GM19467 (cell line): ENCODE measurements around the gene F2.
"Not testable (repeated sequence)": the region's sequence is repeated elsewhere in the genome, so short reads cannot be mapped to it uniquely, and the experiment has no call there.

Experiments used
- ATAC-seq: cut with Tn5 transposase; IDR thresholded peaks from one replicate; pipeline ENCODE4 v1.9.1; 2021; ENCODE audit warnings: mild to moderate bottlenecking, moderate library complexity; ENCODE audit not compliant: unreplicated experiment

Gene F2

GRCh38 chr11:46712874-46713576, 6.0 kb upstream of the F2 start:
- no peak for ATAC-seq

- not testable (repeated sequence) for ATAC-seq
Measured at GRCh38 chr11:46717825-46718154, 1.2 kb upstream of the F2 start.

DNA sequence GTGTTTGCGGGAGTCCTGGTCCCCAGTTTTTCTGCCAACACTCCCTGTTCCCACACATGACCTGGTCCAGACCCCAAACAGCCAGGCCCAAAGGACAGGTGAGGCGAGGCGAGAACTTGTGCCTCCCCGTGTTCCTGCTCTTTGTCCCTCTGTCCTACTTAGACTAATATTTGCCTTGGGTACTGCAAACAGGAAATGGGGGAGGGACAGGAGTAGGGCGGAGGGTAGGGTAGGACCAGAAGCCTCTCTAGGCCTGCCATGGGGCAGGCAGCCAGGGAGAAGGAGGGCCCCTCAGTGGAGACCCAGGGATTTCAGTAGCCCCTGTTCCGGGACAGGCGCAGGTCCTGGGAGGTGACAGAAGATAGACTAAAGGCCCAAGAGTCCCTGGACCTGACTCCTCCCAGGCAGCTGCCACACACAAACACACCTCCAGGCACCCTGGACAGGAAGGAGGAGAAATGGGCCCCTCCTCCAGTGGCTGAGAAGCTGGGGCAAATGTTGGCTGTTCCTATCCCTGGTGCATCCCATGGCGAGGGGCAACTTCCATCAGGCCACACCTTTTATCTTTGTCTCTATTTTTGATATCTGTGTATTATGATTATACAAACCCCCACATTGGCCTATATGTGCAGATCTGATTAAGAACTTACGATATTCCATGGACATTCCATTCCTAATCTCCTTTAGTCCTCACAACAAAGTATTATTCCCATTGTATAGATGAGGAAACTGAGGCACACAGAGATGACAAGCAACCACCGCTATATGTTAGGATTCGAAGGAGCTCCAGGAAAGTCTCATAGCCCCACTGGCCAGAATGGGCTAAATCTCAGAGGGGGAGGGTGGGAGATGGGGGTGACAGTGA, 626 bp upstream of the F2 start:
- ATAC-seq, result no peak

DNA sequence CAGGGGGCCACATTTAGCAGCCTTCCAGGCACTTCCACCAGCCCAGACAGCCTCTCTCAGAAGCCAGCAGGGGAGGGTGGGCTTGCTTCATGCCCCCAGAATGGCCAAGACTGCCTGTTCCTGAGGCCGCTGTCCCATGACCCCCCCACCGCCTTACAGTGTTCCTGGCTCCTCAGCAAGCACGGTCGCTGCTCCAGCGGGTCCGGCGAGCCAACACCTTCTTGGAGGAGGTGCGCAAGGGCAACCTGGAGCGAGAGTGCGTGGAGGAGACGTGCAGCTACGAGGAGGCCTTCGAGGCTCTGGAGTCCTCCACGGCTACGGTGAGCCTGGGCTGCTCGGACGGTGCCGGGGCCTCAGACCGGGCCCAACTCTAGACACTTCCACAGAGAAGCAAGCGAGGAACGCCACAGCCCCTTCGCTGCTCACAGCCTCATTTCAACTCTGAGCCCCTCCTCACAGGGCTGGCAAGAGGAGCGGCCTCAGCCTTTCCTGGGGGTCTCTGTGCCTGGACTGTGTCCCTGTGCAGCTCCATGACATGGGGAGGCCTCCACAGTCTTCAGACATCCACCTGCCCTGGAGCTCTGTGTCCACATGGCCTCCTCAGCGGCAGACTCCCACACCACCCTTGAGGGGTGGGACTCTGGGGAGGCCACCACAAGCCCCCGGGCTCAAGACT, 668 bp downstream of the F2 start:
- no peak for ATAC-seq

- ATAC-seq, result no peak
Measured at GRCh38 chr11:46721286-46721685, 2.3 kb downstream of the F2 start.

DNA sequence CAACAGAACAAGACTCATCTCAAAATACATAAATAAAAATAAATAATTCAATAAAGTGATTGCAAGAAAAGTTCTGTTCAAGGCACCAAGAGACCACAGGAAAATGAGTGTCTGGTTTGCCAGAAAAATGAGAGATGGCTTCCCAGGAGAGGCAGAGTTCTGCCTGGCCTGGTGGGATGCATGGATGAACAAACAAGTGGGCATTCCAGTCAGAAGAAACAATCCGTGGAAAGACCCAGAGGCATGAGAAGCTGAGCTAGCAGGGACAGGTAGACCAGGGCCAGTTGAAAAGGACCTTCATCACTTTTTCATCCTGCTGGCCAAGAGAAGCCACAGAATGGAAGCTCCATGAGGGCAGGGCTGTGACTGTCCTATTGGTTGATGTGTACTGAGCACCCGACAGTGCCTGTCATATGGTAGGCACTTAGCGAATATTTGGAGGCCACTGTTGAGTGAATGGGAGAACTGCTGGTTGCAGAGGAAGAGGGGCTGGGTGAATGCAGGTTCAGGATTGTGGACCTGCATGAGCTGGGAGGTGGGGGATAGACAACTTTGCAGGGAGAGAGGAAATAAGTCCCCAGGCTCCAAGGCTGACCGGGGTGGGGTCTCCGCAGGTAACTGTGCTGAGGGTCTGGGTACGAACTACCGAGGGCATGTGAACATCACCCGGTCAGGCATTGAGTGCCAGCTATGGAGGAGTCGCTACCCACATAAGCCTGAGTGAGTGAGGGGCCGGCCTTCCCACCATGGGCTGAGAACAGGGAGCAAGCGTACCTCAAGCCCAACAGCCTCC, 3.7 kb downstream of the F2 start:
- no peak for ATAC-seq

- ATAC-seq, result no peak
Measured at GRCh38 chr11:46723359-46723680, 4.3 kb downstream of the F2 start.

DNA sequence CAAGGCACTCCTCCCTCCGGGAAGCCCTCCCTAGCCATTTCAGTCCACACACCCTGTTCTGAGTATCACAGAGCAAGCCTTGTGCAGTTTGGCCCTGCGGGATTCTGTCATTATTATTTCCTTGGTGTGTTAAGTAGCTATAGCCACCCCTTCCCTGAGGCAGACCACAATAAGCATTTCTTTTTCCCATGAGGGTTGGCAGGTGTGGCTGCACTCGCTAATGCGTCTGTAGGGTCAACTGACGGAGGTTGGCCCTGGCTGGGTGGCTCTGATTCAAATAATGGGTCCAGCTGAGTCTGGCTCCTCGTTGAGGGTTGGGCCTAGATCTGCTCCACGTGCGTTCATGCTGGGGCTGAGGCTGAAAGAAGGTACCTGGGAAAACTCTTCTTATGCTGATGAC, 5.1 kb downstream of the F2 start:
- no peak for ATAC-seq

GRCh38 chr11:46725338-46726205, 6.6 kb downstream of the F2 start:
- no peak for ATAC-seq

GRCh38 chr11:46726206-46726862, 7.3 kb downstream of the F2 start:
- no peak for ATAC-seq

DNA sequence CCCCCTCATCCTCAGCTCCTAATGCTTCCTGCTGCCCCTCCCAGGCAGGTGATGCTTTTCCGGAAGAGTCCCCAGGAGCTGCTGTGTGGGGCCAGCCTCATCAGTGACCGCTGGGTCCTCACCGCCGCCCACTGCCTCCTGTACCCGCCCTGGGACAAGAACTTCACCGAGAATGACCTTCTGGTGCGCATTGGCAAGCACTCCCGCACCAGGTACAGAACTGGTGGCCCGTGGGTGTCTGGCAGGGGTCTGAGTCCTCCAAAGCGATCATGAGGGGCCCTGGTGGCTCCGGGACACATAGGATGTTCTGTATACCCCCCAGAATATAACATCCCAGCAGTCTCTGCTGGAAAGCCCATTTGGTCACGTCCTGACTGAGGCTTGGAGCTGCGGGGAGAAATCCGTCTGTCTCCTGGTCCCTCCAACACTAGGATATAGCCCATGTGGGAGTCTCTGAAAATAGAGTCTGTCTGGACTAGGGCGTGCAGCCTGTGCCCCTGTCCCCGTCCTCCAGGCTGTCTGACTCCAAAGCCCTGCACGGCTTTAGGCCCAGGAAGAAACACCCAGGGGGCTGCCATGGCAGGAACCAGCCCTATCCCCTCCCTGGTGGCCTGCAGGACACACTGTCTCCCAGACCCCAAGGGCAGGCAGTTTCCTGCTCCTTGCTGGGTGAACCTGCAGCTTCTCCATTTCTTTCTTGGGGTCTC, 9.1 kb downstream of the F2 start:
- no peak for ATAC-seq

DNA sequence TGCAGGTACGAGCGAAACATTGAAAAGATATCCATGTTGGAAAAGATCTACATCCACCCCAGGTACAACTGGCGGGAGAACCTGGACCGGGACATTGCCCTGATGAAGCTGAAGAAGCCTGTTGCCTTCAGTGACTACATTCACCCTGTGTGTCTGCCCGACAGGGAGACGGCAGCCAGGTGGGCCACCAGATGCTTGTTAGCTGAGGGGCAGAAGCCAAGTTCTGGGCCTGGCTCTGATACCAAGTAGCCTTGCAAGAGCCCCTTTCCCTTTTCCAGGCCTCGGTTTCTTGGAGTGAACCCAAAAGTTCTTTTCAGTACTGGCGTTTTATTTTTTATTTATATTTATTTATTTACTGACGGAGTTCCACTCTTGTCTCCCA, 9.6 kb downstream of the F2 start:
- no peak for ATAC-seq

GRCh38 chr11:46729110-46730027, 10.4 kb downstream of the F2 start:
- no peak for ATAC-seq

DNA sequence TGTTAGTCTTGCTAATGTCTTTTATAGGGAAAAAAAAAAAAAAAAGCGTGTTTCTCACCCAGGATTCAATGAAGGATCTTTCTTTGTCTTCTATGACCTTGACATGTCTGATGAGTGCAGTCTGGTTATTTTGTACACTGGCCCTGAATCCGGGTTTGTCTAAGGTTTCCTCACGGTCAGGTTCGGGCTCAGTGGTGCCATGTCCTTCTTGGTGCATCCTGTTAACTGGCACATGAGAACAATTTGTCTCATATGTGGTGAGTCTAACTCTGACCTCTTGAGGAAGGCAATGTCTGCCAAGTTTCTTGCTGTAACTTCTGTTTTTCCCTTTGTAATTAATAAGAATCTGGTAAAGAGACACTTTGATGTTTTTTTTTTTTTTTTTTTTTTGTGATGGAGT, 12.5 kb downstream of the F2 start:
- ATAC-seq, result no peak

- ATAC-seq, result no peak
Measured at GRCh38 chr11:46733234-46733633, 14.2 kb downstream of the F2 start.

GRCh38 chr11:46736146-46736545, 17.1 kb downstream of the F2 start:
- ATAC-seq, result no peak

DNA sequence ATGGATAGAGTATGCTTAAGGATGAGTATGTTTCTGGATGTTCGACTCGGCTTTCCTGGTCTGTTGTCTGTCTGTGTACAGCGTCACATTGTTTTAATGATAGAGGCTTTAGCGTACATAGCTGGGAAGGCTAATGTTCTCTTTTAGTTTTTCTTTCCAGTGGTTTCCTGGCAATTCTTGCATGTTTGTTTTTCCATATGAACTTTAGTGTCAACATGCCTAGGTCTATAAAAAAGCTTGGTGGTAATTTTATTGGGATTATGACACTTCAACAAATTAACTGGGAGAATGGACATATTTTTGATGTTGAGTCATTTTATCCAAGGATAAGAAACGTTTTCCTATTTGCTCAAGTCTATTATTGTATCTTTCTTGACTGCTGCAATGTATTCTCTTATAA, 17.6 kb downstream of the F2 start:
- ATAC-seq, result no peak

DNA sequence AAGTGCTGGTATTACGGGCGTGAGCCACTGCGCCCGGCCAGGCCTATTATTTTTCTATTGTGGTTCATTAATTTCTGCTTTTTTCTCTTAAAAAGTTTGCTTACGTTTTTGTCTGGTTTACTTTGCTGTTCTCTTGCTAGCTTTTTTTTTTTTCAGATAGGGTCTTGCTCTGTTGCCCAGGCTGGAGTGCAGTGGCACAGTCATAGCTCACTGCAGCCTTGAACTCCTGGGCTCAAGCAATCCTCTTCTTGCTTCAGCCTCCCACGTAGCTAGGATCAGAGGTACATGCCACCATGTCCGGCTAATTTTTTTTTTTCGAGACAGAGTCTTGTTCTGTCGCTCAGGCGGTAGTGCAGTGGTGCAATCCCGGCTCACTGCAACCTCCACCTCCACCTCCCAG, 18.7 kb downstream of the F2 start:
- ATAC-seq, result no peak
